H9 (cell line): ENCODE results near the gene LIM2. TPM values are rescaled to one million over a fixed set of nuclear protein-coding genes. Genes with fewer than 3 reads are reported as not detected.

ENCODE experiments used
- DNase-seq: peaks from one replicate; pipeline ENCODE4 v3.0.0-alpha.2; 2017
- H2AFZ ChIP-seq: one replicate; pipeline ENCODE4 v1.6.1; 2013; ENCODE audit warnings: mild to moderate bottlenecking, low read length, control low read depth, moderate library complexity
- H2AK5ac ChIP-seq: 2 replicates; pipeline ENCODE4 v1.6.1; 2013; ENCODE audit warnings: low read length, control low read depth, mixed read lengths; ENCODE audit not compliant: insufficient read length
- H2BK120ac ChIP-seq: one replicate; pipeline ENCODE4 v1.6.1; 2013; ENCODE audit warnings: low read depth, mild to moderate bottlenecking, low read length, control low read depth, inconsistent platforms; ENCODE audit not compliant: poor library complexity, severe bottlenecking
- H2BK12ac ChIP-seq: 2 replicates; pipeline ENCODE4 v1.6.1; 2013; ENCODE audit warnings: low read length, control low read depth, mixed read lengths, low read depth; ENCODE audit not compliant: insufficient read length
- H2BK15ac ChIP-seq: 2 replicates; pipeline ENCODE4 v1.6.1; 2013; ENCODE audit warnings: low read depth, low read length, control low read depth
- H2BK20ac ChIP-seq: one replicate; pipeline ENCODE4 v1.6.1; 2013; ENCODE audit warnings: low read depth, mild to moderate bottlenecking, low read length, control low read depth, inconsistent platforms; ENCODE audit not compliant: poor library complexity, severe bottlenecking
- H2BK5ac ChIP-seq: 2 replicates; pipeline ENCODE4 v1.6.1; 2013; ENCODE audit warnings: low read length, control low read depth, mixed read lengths; ENCODE audit not compliant: insufficient read length
- H3K14ac ChIP-seq: 2 replicates; pipeline ENCODE4 v1.6.1; 2013; ENCODE audit warnings: low read length, control low read depth; ENCODE audit not compliant: insufficient read depth
- H3K18ac ChIP-seq: 2 replicates; pipeline ENCODE4 v1.6.1; 2013; ENCODE audit warnings: low read depth, mild to moderate bottlenecking, mixed read lengths, low read length, control low read depth; ENCODE audit not compliant: insufficient read length
- H3K23ac ChIP-seq: 2 replicates; pipeline ENCODE4 v1.6.1; 2013; ENCODE audit warnings: low read length, control low read depth, mixed read lengths, low read depth; ENCODE audit not compliant: insufficient read length
- H3K23me2 ChIP-seq: 2 replicates; pipeline ENCODE4 v1.6.1; 2013; ENCODE audit warnings: low read depth, mild to moderate bottlenecking, mixed read lengths, low read length, control low read depth; ENCODE audit not compliant: insufficient read length, poor library complexity, severe bottlenecking
- H3K27ac ChIP-seq: 2 replicates; pipeline ENCODE4 v1.5.1; 2013; ENCODE audit warnings: low read length, control low read depth, mixed read lengths, low read depth; ENCODE audit not compliant: insufficient read length
- H3K27me3 ChIP-seq: 2 replicates; pipeline ENCODE4 v1.6.1; 2013; ENCODE audit warnings: low read length, control low read depth, inconsistent platforms; ENCODE audit not compliant: insufficient read depth
- H3K4ac ChIP-seq: 2 replicates; pipeline ENCODE4 v1.6.1; 2013; ENCODE audit warnings: low read depth, mild to moderate bottlenecking, control low read depth, inconsistent platforms, low read length, moderate library complexity
- H3K4me1 ChIP-seq: 2 replicates; pipeline ENCODE4 v1.6.1; 2013; ENCODE audit warnings: low read length, control low read depth, inconsistent platforms; ENCODE audit not compliant: insufficient read depth
- H3K4me2 ChIP-seq: 2 replicates; pipeline ENCODE4 v1.6.1; 2013; ENCODE audit warnings: low read length, control low read depth, mixed read lengths; ENCODE audit not compliant: insufficient read length, insufficient read depth
- H3K56ac ChIP-seq: 2 replicates; pipeline ENCODE4 v1.6.1; 2013; ENCODE audit warnings: low read depth, mild to moderate bottlenecking, mixed read lengths, low read length, control low read depth; ENCODE audit not compliant: insufficient read length
- H3K79me1 ChIP-seq: 2 replicates; pipeline ENCODE4 v1.6.1; 2013; ENCODE audit warnings: low read depth, mild to moderate bottlenecking, moderate library complexity, low read length, control low read depth, inconsistent platforms; ENCODE audit not compliant: insufficient read depth, poor library complexity, severe bottlenecking
- H3K79me2 ChIP-seq: 2 replicates; pipeline ENCODE4 v1.6.1; 2013; ENCODE audit warnings: low read length, control low read depth, inconsistent platforms; ENCODE audit not compliant: insufficient read depth
- H3K9ac ChIP-seq: 2 replicates; pipeline ENCODE4 v1.6.1; 2013; ENCODE audit warnings: low read length, control low read depth, mixed read lengths; ENCODE audit not compliant: insufficient read length; ENCODE audit errors: extremely low read depth
- H3K9me3 ChIP-seq: one replicate; pipeline ENCODE4 v1.6.1; 2013; ENCODE audit warnings: low read depth, low read length, inconsistent platforms; ENCODE audit not compliant: control insufficient read depth
- H3T11ph ChIP-seq: one replicate; pipeline ENCODE4 v1.6.1; 2013; ENCODE audit warnings: mild to moderate bottlenecking, low read length, control low read depth, inconsistent platforms
- H4K20me1 ChIP-seq: one replicate; pipeline ENCODE4 v1.6.1; 2013; ENCODE audit not compliant: control insufficient read depth, insufficient read length, insufficient read depth
- H4K5ac ChIP-seq: 2 replicates; pipeline ENCODE4 v1.6.1; 2013; ENCODE audit warnings: low read depth, mild to moderate bottlenecking, mixed read lengths, low read length, control low read depth; ENCODE audit not compliant: insufficient read length
- H4K8ac ChIP-seq: replicated peaks from 2 replicates; pipeline ENCODE4 v1.6.1; 2013; ENCODE audit warnings: low read length, control low read depth, mixed read lengths, low read depth; ENCODE audit not compliant: insufficient read length
- H4K91ac ChIP-seq: 2 replicates; pipeline ENCODE4 v1.6.1; 2013; ENCODE audit warnings: low read depth, mild to moderate bottlenecking, moderate library complexity, mixed read lengths, low read length, control low read depth; ENCODE audit not compliant: insufficient read length
- H3K27ac Mint-ChIP-seq, 3 experiments: 2 replicates in 2 of 3; 3 replicates in 1 of 3; pipeline ENCODE4 v1.8.0; 2020 to 2021; ENCODE audit warnings: mixed read lengths in 3 of 3, mild to moderate bottlenecking in 1 of 3, moderate library complexity in 1 of 3
- H3K27me3 Mint-ChIP-seq: 2 replicates; pipeline ENCODE4 v1.8.0; 2021; ENCODE audit warnings: low read depth, mild to moderate bottlenecking, moderate library complexity, mixed read lengths
- H3K36me3 Mint-ChIP-seq, 3 experiments: 2 replicates in 2 of 3; 3 replicates in 1 of 3; pipeline ENCODE4 v1.8.0; 2020 to 2021; ENCODE audit warnings: low read depth in 3 of 3, mixed read lengths in 3 of 3; ENCODE audit not compliant: insufficient read depth in 1 of 3
- H3K4me1 Mint-ChIP-seq, 2 experiments: 2 replicates each; pipeline ENCODE4 v1.8.0; 2020; ENCODE audit warnings: mixed read lengths in 2 of 2
- H3K4me3 Mint-ChIP-seq, 2 experiments: 2 replicates in 1 of 2; 3 replicates in 1 of 2; pipeline ENCODE4 v1.8.0; 2020 to 2021; ENCODE audit warnings: mild to moderate bottlenecking in 2 of 2, mixed read lengths in 2 of 2, moderate library complexity in 1 of 2
- H3K9me3 Mint-ChIP-seq, 2 experiments: 2 replicates in 1 of 2; 3 replicates in 1 of 2; pipeline ENCODE4 v1.8.0; 2020; ENCODE audit warnings: mild to moderate bottlenecking in 2 of 2, mixed read lengths in 2 of 2, moderate library complexity in 1 of 2
- WGBS: extraction: QIAGEN DNeasy Blood & Tissue Kit; methylation state at CpG from one replicate; pipeline ENCODE4 v1.1.7; 2013; ENCODE audit warnings: missing lambda C conversion rate, low lambda C conversion rate, mixed read lengths; ENCODE audit not compliant: insufficient read length; ENCODE audit errors: extremely low coverage; 5-methylcytosine and 5-hydroxymethylcytosine counted together
- total RNA-seq: library from RNA; stranded (reverse); gene quantifications from 2 replicates; pipeline ENCODE4 v1.2.1, GENCODE V29; 2021
- TF ChIP-seq, protein P1 (sequence below): fragments of 200-600 bp; sonication (generic); conservative IDR thresholded peaks from 3 replicates; pipeline ENCODE4 v1.8.0; 2021; ENCODE audit warnings: antibody characterized with exemption, mild to moderate bottlenecking

The LIM2 gene
- total RNA-seq, 1 experiment from 2014 or later: not detected

DNA sequence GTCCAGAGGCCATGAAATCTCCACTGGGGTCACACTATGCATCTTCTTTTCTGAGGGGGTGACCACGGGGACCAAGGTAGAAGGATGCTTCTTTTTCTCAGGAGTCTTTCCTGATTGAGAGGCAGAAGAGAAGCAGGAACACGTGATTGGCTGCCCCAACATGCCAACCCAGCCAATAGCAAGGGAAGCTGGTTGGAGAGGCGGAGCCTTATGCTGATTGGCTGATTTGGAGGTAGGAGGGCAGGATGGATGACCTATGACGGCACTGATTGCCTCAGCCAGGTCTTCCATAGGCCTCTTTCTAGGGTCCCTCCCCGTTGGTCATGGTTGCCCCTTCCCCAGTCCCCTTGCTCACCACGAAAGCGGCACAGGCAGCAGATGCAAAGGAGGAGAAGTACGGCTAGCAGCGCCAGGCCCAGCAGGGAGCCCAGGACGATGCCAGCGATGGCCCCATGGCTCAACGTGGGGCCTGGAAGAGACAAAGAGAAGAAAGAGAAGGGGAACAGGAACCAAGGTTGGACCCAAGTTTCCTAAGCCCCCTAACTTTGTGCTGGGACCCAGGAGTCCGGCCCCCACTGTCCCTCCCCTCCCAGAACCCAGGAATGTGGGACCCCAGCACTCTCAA lies 53.8 kb downstream of the LIM2 start:
- Histone ChIP-seq H2BK15ac (no peak overlapping the region), H3K14ac (no peak overlapping the region; the same call in 1 of the 2 replicates)

More for the DNA sequence above, 53.8 kb downstream of the LIM2 start:
- Mint-ChIP-seq H3K27ac (no peak overlapping the region), H3K4me3 (no peak overlapping the region), H3K4me1 (peaks cover 3 to 13% of the 10 kb centered on the region in 2 experiments), H3K27me3 (no peaks in the 10 kb centered on the region), H3K36me3 (peaks cover 34 to 47% (median 46%) of the 10 kb centered on the region in 3 experiments), H3K9me3 (0 out of 5 replicates have a peak, but pooled peaks cover 0 to 4% of the 10 kb centered on the region in 2 experiments)
- no peaks in the 10 kb centered on the region for H3K4me1 ChIP-seq
- H2AFZ ChIP-seq: no peak overlapping the region
- H2BK20ac ChIP-seq: no peak overlapping the region
- no peaks in the 10 kb centered on the region for H3K27me3 ChIP-seq
- H3K27ac ChIP-seq: no peak overlapping the region
- no peaks in the 10 kb centered on the region for H4K20me1 ChIP-seq
- no peak overlapping the region for H3K9ac ChIP-seq
- WGBS: no CpG with 5 or more reads among the region's 13 CpGs
- peaks cover 5% of the 10 kb centered on the region for H3K9me3 ChIP-seq
- no peak overlapping the region for H2BK120ac ChIP-seq
- no peaks in the 10 kb centered on the region for H3K23me2 ChIP-seq
- no peak overlapping the region for H3K23ac ChIP-seq
- no peak overlapping the region for H2AK5ac ChIP-seq
- no peak overlapping the region for H3K4ac ChIP-seq
- TF ChIP-seq, protein P1, sequence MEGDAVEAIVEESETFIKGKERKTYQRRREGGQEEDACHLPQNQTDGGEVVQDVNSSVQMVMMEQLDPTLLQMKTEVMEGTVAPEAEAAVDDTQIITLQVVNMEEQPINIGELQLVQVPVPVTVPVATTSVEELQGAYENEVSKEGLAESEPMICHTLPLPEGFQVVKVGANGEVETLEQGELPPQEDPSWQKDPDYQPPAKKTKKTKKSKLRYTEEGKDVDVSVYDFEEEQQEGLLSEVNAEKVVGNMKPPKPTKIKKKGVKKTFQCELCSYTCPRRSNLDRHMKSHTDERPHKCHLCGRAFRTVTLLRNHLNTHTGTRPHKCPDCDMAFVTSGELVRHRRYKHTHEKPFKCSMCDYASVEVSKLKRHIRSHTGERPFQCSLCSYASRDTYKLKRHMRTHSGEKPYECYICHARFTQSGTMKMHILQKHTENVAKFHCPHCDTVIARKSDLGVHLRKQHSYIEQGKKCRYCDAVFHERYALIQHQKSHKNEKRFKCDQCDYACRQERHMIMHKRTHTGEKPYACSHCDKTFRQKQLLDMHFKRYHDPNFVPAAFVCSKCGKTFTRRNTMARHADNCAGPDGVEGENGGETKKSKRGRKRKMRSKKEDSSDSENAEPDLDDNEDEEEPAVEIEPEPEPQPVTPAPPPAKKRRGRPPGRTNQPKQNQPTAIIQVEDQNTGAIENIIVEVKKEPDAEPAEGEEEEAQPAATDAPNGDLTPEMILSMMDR: no peak
- no peak overlapping the region for H4K8ac ChIP-seq
- no peak overlapping the region for H3K18ac ChIP-seq
- no peak overlapping the region for H4K91ac ChIP-seq
- H3K4me2 ChIP-seq: no peak overlapping the region
- no peak overlapping the region for H3T11ph ChIP-seq
- H2BK5ac ChIP-seq: no peak overlapping the region
- no peak overlapping the region for H3K56ac ChIP-seq
- H4K5ac ChIP-seq: no peak overlapping the region
- H2BK12ac ChIP-seq: no peak overlapping the region
- DNase-seq: peak; percentile 67
- no peaks in the 10 kb centered on the region for H3K79me1 ChIP-seq
- no peaks in the 10 kb centered on the region for H3K79me2 ChIP-seq
